Activated CD4-positive, alpha-beta T cell treated with anti-CD3 and anti-CD28 coated beads for 24 hours (primary cell): ENCODE data around the gene ABCC11.
"Not testable (repeated sequence)": the region's sequence is repeated elsewhere in the genome, so short reads cannot be mapped to it uniquely, and the experiment has no call there.

Experiments used
- DNase-seq, 2 donors: peaks; one replicate each; pipeline ENCODE4 v3.0.0-alpha.2; 2020; ENCODE audit warnings: low read depth in 2 of 2

Gene ABCC11

GRCh38 chr16:48250520-48251278 lies 3.4 kb upstream of the ABCC11 start:
- no peak for DNase-seq

GRCh38 chr16:48246066-48246465 lies 1.3 kb downstream of the ABCC11 start:
- no peak for DNase-seq

GRCh38 chr16:48244863-48245195 lies 2.5 kb downstream of the ABCC11 start:
- DNase-seq: no peak

GRCh38 chr16:48244080-48244862 lies 3.1 kb downstream of the ABCC11 start, which contains the start of gene LONP2:
TSS of gene LONP2 (plus strand) at chr16:48244300. CDS start at chr16:48244389, 89 bp downstream.
- peak; percentile 85 to 91 for DNase-seq

GRCh38 chr16:48240147-48240546 lies 7.2 kb downstream of the ABCC11 start:
- not testable (repeated sequence) for DNase-seq

- DNase-seq: no peak
These were observed 11.1 kb downstream of the ABCC11 start for GRCh38 chr16:48236286-48236685.

- no peak for DNase-seq
These were observed 11.7 kb downstream of the ABCC11 start for GRCh38 chr16:48235556-48236136.

GRCh38 chr16:48235058-48235555 lies 12.2 kb downstream of the ABCC11 start:
- no peak for DNase-seq

- DNase-seq: no peak
These were observed 12.7 kb downstream of the ABCC11 start for GRCh38 chr16:48234630-48235029.

- no peak for DNase-seq
These were observed 14.8 kb downstream of the ABCC11 start for GRCh38 chr16:48232493-48233040.

- peak in 1 of 2 donors; percentile 16 for DNase-seq
These were observed 15.4 kb downstream of the ABCC11 start for GRCh38 chr16:48231727-48232492.

GRCh38 chr16:48225456-48225855 lies 21.9 kb downstream of the ABCC11 start:
- DNase-seq: no peak

- DNase-seq: no peak
These were observed 23.8 kb downstream of the ABCC11 start for GRCh38 chr16:48223490-48223889.

- no peak for DNase-seq
These were observed 26.4 kb downstream of the ABCC11 start for GRCh38 chr16:48220891-48221290.

GRCh38 chr16:48218473-48218872 lies 28.9 kb downstream of the ABCC11 start:
- DNase-seq: no peak

- no peak for DNase-seq
These were observed 29.6 kb downstream of the ABCC11 start for GRCh38 chr16:48217708-48218107.

GRCh38 chr16:48215738-48216137 lies 31.6 kb downstream of the ABCC11 start:
- no peak for DNase-seq

- no peak for DNase-seq
These were observed 35.3 kb downstream of the ABCC11 start for GRCh38 chr16:48212033-48212432.

- DNase-seq: no peak
These were observed 36.6 kb downstream of the ABCC11 start for GRCh38 chr16:48210747-48211146.

- no peak for DNase-seq
These were observed 40.6 kb downstream of the ABCC11 start for GRCh38 chr16:48206594-48207242.

- DNase-seq: no peak
These were observed 42.6 kb downstream of the ABCC11 start for GRCh38 chr16:48204825-48205151.
